NCI-H146 (cell line): ENCODE data around the gene GOLGA6L9.
"Not testable (repeated sequence)": the region's sequence is repeated elsewhere in the genome, so short reads cannot be mapped to it uniquely, and the experiment has no call there.

Experiments
- DNase-seq: peaks from one replicate; lab custom pipeline; 2025; lab: John Stamatoyannopoulos, UW

GOLGA6L9 gene

GRCh38 chr15:82469381-82469780 is 39.8 kb downstream of the GOLGA6L9 start:
- not testable (repeated sequence) for DNase-seq

- DNase-seq = not testable (repeated sequence)
Observed at GRCh38 chr15:82472269-82472982, 42.8 kb downstream of the GOLGA6L9 start.

- DNase-seq = not testable (repeated sequence)
Observed at GRCh38 chr15:82474596-82475325, 45.1 kb downstream of the GOLGA6L9 start.

GRCh38 chr15:82475345-82475967 is 45.8 kb downstream of the GOLGA6L9 start:
- DNase-seq = not testable (repeated sequence)

GRCh38 chr15:82476697-82477342 is 47.2 kb downstream of the GOLGA6L9 start:
- not testable (repeated sequence) for DNase-seq

- not testable (repeated sequence) for DNase-seq
Observed at GRCh38 chr15:82477343-82478057, 47.9 kb downstream of the GOLGA6L9 start.
